SK-N-SH (cell line): ENCODE results near the gene VEGFA. TPM values are rescaled to one million over a fixed set of nuclear protein-coding genes. Genes with fewer than 3 reads are reported as not detected.
"Not testable (repeated sequence)": the region's sequence is repeated elsewhere in the genome, so short reads cannot be mapped to it uniquely, and the experiment has no call there.

Experiments used
- CTCF ChIA-PET: fragments of 300-600, 350-600 bp; formaldehyde crosslinking; extraction: SDS; loops from one replicate; lab custom pipeline; 2021; lab: Yijun Ruan, JAX
- POLR2A ChIA-PET: fragments of 350-600 bp; sonication (Branson Sonifier 250); formaldehyde crosslinking; extraction: SDS; loops from one replicate; lab custom pipeline; 2020; ENCODE audit warnings: antibody characterized with exemption, inconsistent platforms; lab: Yijun Ruan, JAX
- DNase-seq: peaks from one replicate; pipeline ENCODE4 v3.0.0; 2012
- H2AFZ ChIP-seq: fragments of 200-600 bp; sonication (generic); 2 replicates; pipeline ENCODE4 v1.8.1; 2016; ENCODE audit warnings: antibody characterized with exemption, mild to moderate bottlenecking, low read depth
- H3F3A ChIP-seq: fragments of 200-600 bp; sonication (generic); replicated peaks from 2 replicates; pipeline ENCODE3; 2016; ENCODE audit warnings: antibody characterized with exemption, mild to moderate bottlenecking; ENCODE audit not compliant: insufficient read depth
- H3K27ac ChIP-seq, 2 experiments: fragments of 200-500 bp in 1 of 2; fragments of 200-600 bp in 1 of 2; sonication (Bioruptor generic) in 1 of 2; sonication (generic), shearing (Covaris generic) in 1 of 2; 2 replicates each; pipeline versions ENCODE4 v1.5.1 to v1.6.1; 2014 to 2016; ENCODE audit warnings: low read depth in 2 of 2, inconsistent platforms in 1 of 2, low read length in 1 of 2, mild to moderate bottlenecking in 1 of 2, mixed read lengths in 1 of 2
- H3K27me3 ChIP-seq: fragments of 200-600 bp; sonication (generic), shearing (Covaris generic); 2 replicates; pipeline ENCODE4 v1.6.1; 2016; ENCODE audit warnings: mixed run types; ENCODE audit not compliant: insufficient read depth
- H3K36me3 ChIP-seq, 2 experiments: fragments of 200-500 bp in 1 of 2; fragments of 200-600 bp in 1 of 2; sonication (Bioruptor generic) in 1 of 2; sonication (generic) in 1 of 2; replicated peaks in 1 of 2; 2 replicates each; pipeline versions ENCODE3 to v1.5.1; 2014 to 2016; ENCODE audit warnings: low read length in 1 of 2, mild to moderate bottlenecking in 1 of 2; ENCODE audit not compliant: insufficient read depth in 2 of 2, control insufficient read depth in 1 of 2
- H3K4me1 ChIP-seq, 2 experiments: fragments of 200-500 bp in 1 of 2; fragments of 200-600 bp in 1 of 2; sonication (Bioruptor generic) in 1 of 2; sonication (generic), shearing (Covaris generic) in 1 of 2; 2 replicates each; pipeline versions ENCODE4 v1.5.1 to v1.6.1; 2014 to 2016; ENCODE audit warnings: low read depth in 1 of 2, low read length in 1 of 2, mixed run types in 1 of 2; ENCODE audit not compliant: insufficient read depth in 2 of 2, control insufficient read depth in 1 of 2
- H3K4me2 ChIP-seq: fragments of 200-600 bp; sonication (generic), shearing (Covaris generic); 2 replicates; pipeline ENCODE4 v1.6.1; 2017; ENCODE audit warnings: mixed run types
- H3K4me3 ChIP-seq, 2 experiments: fragments of 200-500 bp in 1 of 2; fragments of 200-600 bp in 1 of 2; sonication (Bioruptor generic) in 1 of 2; sonication (generic), shearing (Covaris generic) in 1 of 2; 2 replicates each; pipeline versions ENCODE4 v1.5.1 to v1.8.1; 2014 to 2016; ENCODE audit warnings: low read depth in 2 of 2, inconsistent platforms in 1 of 2, low read length in 1 of 2, mild to moderate bottlenecking in 1 of 2, mixed read lengths in 1 of 2, moderate library complexity in 1 of 2
- H3K79me2 ChIP-seq: fragments of 200-600 bp; sonication (generic); 2 replicates; pipeline ENCODE4 v1.8.1; 2017; ENCODE audit warnings: mild to moderate bottlenecking; ENCODE audit not compliant: insufficient read depth
- H3K9ac ChIP-seq: fragments of 200-600 bp; sonication (generic); 2 replicates; pipeline ENCODE4 v1.6.1; 2017; ENCODE audit warnings: mixed run types
- H3K9me2 ChIP-seq: fragments of 200-600 bp; sonication (generic); 2 replicates; pipeline ENCODE4 v1.6.1; 2017; ENCODE audit warnings: mixed run types
- H3K9me3 ChIP-seq: fragments of 200-600 bp; sonication (generic); 2 replicates; pipeline ENCODE4 v1.6.1; 2017; ENCODE audit warnings: mixed run types, mild to moderate bottlenecking, moderate library complexity
- H4K20me1 ChIP-seq: fragments of 200-600 bp; sonication (generic); 2 replicates; pipeline ENCODE4 v1.6.1; 2017; ENCODE audit warnings: mild to moderate bottlenecking, mixed run types; ENCODE audit not compliant: insufficient read depth
- CHD2 ChIP-seq: fragments of 150-350 bp; IDR thresholded peaks from 2 replicates; pipeline ENCODE4 v1.6.1; 2018; ENCODE audit warnings: low read length; ENCODE audit not compliant: partially characterized antibody
- GATA2 ChIP-seq: sonication (generic); formaldehyde crosslinking; IDR thresholded peaks from 2 replicates; pipeline ENCODE4 v1.5.0; 2020; ENCODE audit warnings: mild to moderate bottlenecking, missing genetic modification reagents
- NRF1 ChIP-seq: IDR thresholded peaks from 2 replicates; pipeline ENCODE4 v1.6.1; 2012; ENCODE audit warnings: low read depth, mild to moderate bottlenecking, low read length
- RFX5 ChIP-seq: IDR thresholded peaks from 2 replicates; pipeline ENCODE4 v1.6.1; 2012; ENCODE audit warnings: mild to moderate bottlenecking, improper control_type of control experiment, low read length
- SIN3A ChIP-seq: IDR thresholded peaks from 2 replicates; pipeline ENCODE4 v1.6.1; 2012; ENCODE audit warnings: low read depth, mild to moderate bottlenecking, low read length, moderate library complexity, borderline replicate concordance
- SMC3 ChIP-seq: IDR thresholded peaks from 2 replicates; pipeline ENCODE4 v1.6.1; 2012; ENCODE audit warnings: low read depth, low read length, improper control_type of control experiment
- TCF12 ChIP-seq: IDR thresholded peaks from 2 replicates; pipeline ENCODE4 v1.4.0; 2012
- TEAD4 ChIP-seq: IDR thresholded peaks from 2 replicates; pipeline ENCODE4 v1.4.0; 2012; ENCODE audit warnings: mild to moderate bottlenecking, borderline replicate concordance; ENCODE audit not compliant: insufficient read depth
- WGBS: methylation state at CpG from one replicate; pipeline ENCODE4 v1.1.6; 2017; ENCODE audit warnings: low lambda C conversion rate; 5-methylcytosine and 5-hydroxymethylcytosine counted together
- polyA plus RNA-seq, 3 experiments: library from polyadenylated mRNA; depleted of rRNA; stranded (reverse); fragments of >200 nt; gene quantifications; 2 replicates each; pipeline ENCODE4 v1.2.3, GENCODE V29; 2012
- TF ChIP-seq, protein P1 (sequence below): fragments of 200-600 bp; sonication (generic); IDR thresholded peaks from 2 replicates; pipeline ENCODE4 v1.6.1; 2017; ENCODE audit warnings: antibody characterized with exemption, mild to moderate bottlenecking, moderate library complexity
- TF ChIP-seq, protein P2 (sequence below): IDR thresholded peaks from 2 replicates; pipeline ENCODE4 v1.6.1; 2012; ENCODE audit warnings: mild to moderate bottlenecking, low read depth, low read length, moderate library complexity

Gene VEGFA
- polyA plus RNA-seq, 1 of the 3 experiments (the other 2 are of a cell fraction): 81.0 TPM

GRCh38 chr6:43817192-43817591 lies 47.2 kb downstream of the VEGFA start:
- Histone ChIP-seq H3K79me2 (no peaks in the 10 kb centered on the region), H3K4me2 (no peak overlapping the region), H3K27me3 (no peaks in the 10 kb centered on the region), H3K4me3 (no peak overlapping the region), H3K9me2 (no peaks in the 10 kb centered on the region), H2AFZ (no peak overlapping the region), H3K27ac (no peak overlapping the region), H4K20me1 (no peaks in the 10 kb centered on the region), H3F3A (no peaks in the 10 kb centered on the region)
- DNase-seq: no peak
- TF ChIP-seq, protein P1, sequence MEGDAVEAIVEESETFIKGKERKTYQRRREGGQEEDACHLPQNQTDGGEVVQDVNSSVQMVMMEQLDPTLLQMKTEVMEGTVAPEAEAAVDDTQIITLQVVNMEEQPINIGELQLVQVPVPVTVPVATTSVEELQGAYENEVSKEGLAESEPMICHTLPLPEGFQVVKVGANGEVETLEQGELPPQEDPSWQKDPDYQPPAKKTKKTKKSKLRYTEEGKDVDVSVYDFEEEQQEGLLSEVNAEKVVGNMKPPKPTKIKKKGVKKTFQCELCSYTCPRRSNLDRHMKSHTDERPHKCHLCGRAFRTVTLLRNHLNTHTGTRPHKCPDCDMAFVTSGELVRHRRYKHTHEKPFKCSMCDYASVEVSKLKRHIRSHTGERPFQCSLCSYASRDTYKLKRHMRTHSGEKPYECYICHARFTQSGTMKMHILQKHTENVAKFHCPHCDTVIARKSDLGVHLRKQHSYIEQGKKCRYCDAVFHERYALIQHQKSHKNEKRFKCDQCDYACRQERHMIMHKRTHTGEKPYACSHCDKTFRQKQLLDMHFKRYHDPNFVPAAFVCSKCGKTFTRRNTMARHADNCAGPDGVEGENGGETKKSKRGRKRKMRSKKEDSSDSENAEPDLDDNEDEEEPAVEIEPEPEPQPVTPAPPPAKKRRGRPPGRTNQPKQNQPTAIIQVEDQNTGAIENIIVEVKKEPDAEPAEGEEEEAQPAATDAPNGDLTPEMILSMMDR: peak; percentile 28; the same call in 1 of the 2 replicates
- TF ChIP-seq NRF1 (no peak), SMC3 (peak; percentile 12; the same call in 1 of the 2 replicates)
- TF ChIP-seq, all 33 proteins: peak for 2
- Histone ChIP-seq H3K9me3 (no peaks in the 10 kb centered on the region), H3K9ac (no peak overlapping the region), H3K4me1 (no peaks in the 10 kb centered on the region), H3K36me3 (no peaks in the 10 kb centered on the region)
- POLR2A ChIA-PET: no interaction called here
- CTCF ChIA-PET: interaction anchor here (0.8 to 2.2 kb wide), 6 partner anchors 11 to 47 kb away, joined by 3 to 14 read pairs (median 3); partner anchors contain the start of gene VEGFA
- WGBS: 59% methylated on average over 4 of the region's 4 CpGs

DNA sequence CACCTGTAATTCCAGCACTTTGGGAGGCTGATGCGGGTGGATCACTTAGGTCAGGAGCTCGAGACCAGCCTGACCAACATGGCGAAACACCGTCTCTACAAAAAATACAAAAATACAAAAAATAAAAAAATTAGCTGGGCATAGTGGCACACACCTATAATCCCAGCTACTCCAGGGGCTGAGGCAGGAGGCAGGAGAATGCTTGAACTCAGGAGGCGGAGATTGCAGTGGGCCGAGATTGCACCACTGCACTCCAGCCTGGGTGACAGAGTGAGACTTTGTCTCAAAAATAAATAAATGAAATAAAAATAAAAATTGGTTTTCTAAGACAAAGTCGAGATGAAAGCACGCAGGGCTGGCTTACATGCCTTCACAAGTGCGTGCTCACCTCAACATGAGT lies 49.0 kb downstream of the VEGFA start:
- H3K27me3 ChIP-seq, H3K4me2 ChIP-seq, H3K79me2 ChIP-seq, H2AFZ ChIP-seq, H3K9me2 ChIP-seq, H4K20me1 ChIP-seq, H3K36me3 ChIP-seq, H3K9me3 ChIP-seq, H3K9ac ChIP-seq, H3K4me1 ChIP-seq, H3F3A ChIP-seq, H3K4me3 ChIP-seq, POLR2A ChIA-PET, DNase-seq, H3K27ac ChIP-seq: not testable (repeated sequence)
- WGBS: 83% methylated on average over 9 of the region's 9 CpGs
- CTCF ChIA-PET: interaction anchor here (0.6 to 1.6 kb wide), 3 partner anchors 28 to 48 kb away, joined by 3 to 6 read pairs (median 3); no protein-coding TSS in a partner anchor

DNA sequence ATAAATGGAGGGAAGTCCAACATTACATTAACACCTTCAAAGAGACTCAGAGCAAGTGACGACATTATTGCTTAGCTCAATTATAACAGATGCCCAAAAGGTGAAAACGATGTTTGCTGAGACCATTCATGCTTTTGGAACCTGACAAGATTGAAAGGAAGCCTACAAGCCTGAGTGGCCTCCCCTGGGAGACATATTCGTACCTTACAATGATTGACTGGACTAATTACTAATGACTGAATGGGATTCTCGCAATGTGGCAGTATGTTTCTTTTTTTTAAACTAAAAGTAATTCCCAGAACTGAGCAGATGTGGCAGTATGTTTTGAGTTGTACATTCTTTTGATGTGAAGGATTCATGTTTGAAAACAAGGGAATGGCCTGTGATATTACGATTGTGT lies 49.9 kb downstream of the VEGFA start:
- H3K9ac ChIP-seq: no peak overlapping the region
- no peak overlapping the region for H3K4me2 ChIP-seq
- ChIA-PET CTCF (interaction anchor here (0.8 to 1.6 kb wide), 3 partner anchors 12 to 36 kb away, joined by 3 to 6 read pairs (median 3); no protein-coding TSS in a partner anchor), POLR2A (no interaction called here)
- TF ChIP-seq RFX5: no peak
- TF ChIP-seq, protein P1: no peak
- TF ChIP-seq SIN3A: no peak
- TF ChIP-seq TEAD4: no peak
- TF ChIP-seq, protein P2, sequence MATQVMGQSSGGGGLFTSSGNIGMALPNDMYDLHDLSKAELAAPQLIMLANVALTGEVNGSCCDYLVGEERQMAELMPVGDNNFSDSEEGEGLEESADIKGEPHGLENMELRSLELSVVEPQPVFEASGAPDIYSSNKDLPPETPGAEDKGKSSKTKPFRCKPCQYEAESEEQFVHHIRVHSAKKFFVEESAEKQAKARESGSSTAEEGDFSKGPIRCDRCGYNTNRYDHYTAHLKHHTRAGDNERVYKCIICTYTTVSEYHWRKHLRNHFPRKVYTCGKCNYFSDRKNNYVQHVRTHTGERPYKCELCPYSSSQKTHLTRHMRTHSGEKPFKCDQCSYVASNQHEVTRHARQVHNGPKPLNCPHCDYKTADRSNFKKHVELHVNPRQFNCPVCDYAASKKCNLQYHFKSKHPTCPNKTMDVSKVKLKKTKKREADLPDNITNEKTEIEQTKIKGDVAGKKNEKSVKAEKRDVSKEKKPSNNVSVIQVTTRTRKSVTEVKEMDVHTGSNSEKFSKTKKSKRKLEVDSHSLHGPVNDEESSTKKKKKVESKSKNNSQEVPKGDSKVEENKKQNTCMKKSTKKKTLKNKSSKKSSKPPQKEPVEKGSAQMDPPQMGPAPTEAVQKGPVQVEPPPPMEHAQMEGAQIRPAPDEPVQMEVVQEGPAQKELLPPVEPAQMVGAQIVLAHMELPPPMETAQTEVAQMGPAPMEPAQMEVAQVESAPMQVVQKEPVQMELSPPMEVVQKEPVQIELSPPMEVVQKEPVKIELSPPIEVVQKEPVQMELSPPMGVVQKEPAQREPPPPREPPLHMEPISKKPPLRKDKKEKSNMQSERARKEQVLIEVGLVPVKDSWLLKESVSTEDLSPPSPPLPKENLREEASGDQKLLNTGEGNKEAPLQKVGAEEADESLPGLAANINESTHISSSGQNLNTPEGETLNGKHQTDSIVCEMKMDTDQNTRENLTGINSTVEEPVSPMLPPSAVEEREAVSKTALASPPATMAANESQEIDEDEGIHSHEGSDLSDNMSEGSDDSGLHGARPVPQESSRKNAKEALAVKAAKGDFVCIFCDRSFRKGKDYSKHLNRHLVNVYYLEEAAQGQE: no peak
- no peak for TF ChIP-seq GATA2 (CRISPR knock-in tag)
- no peak for TF ChIP-seq TCF12
- TF ChIP-seq CHD2: no peak
- H3K4me3 ChIP-seq: no peak overlapping the region
- H3K79me2 ChIP-seq: no peaks in the 10 kb centered on the region
- H3K9me3 ChIP-seq: no peaks in the 10 kb centered on the region
- H3K9me2 ChIP-seq: no peaks in the 10 kb centered on the region
- no peaks in the 10 kb centered on the region for H4K20me1 ChIP-seq
- no peak overlapping the region for H2AFZ ChIP-seq
- no peaks in the 10 kb centered on the region for H3F3A ChIP-seq
- no peaks in the 10 kb centered on the region for H3K27me3 ChIP-seq
- WGBS: 74% methylated on average over 5 of the region's 5 CpGs
- H3K4me1 ChIP-seq: no peaks in the 10 kb centered on the region; a peak in 1 of 4 replicates
- DNase-seq: no peak
- no peaks in the 10 kb centered on the region for H3K36me3 ChIP-seq
- no peak overlapping the region for H3K27ac ChIP-seq
